HCT116 (cell line): ENCODE measurements around the gene KCNK10. TPM values are rescaled to one million over a fixed set of nuclear protein-coding genes. Genes with fewer than 3 reads are reported as not detected.

Experiments
- ATAC-seq: fragments of 200-7000 bp; cut with Tn5 transposase; 2 replicates; pipeline ENCODE4 v1.9.1; 2020; ENCODE audit warnings: mild to moderate bottlenecking, moderate library complexity
- BruUV-seq: library from RNA; stranded (reverse); fragments of 400-500 nt; replicated peaks from 2 replicates; lab custom pipeline; 2021; lab: Mats Ljungman, UMichigan
- CTCF ChIA-PET: fragments of 300-600 bp; sonication (Branson Sonifier 250); formaldehyde crosslinking; loops from one replicate; lab custom pipeline; 2021; ENCODE audit warnings: antibody characterized with exemption; lab: Charles Lee
- POLR2A ChIA-PET: fragments of 300-600, 350-600 bp; sonication (Branson Sonifier 250); formaldehyde crosslinking; loops from one replicate; lab custom pipeline; 2021; ENCODE audit warnings: antibody characterized with exemption; lab: Charles Lee
- RAD21 ChIA-PET, 2 experiments: fragments of 300-600 bp; sonication (Branson Sonifier 250); formaldehyde crosslinking; loops; one replicate each; lab custom pipeline; 2023; ENCODE audit warnings: low total read pairs in 2 of 2; ENCODE audit not compliant: uncharacterized antibody in 2 of 2, unreplicated experiment in 2 of 2, low non-redundant PET in 1 of 2; lab: Charles Lee
- DNase-seq: peaks from one replicate; pipeline ENCODE4 v3.0.0-alpha.2; 2010; ENCODE audit warnings: low read depth, low spot score
- H2AFZ ChIP-seq: fragments of 200-600 bp; shearing (Covaris generic), sonication (generic); 2 replicates; pipeline ENCODE4 v1.6.1; 2017; ENCODE audit warnings: low read depth, mixed run types, mixed read lengths, antibody characterized with exemption, low read length; ENCODE audit not compliant: poor library complexity, severe bottlenecking
- H3K27ac ChIP-seq: 2 replicates; pipeline ENCODE4 v1.5.1; 2012; ENCODE audit warnings: low read depth, low read length
- H3K27me3 ChIP-seq: fragments of 200-600 bp; sonication (generic); 2 replicates; pipeline ENCODE4 v1.6.1; 2016; ENCODE audit warnings: mixed run types, low read length, mixed read lengths; ENCODE audit not compliant: insufficient read depth
- H3K36me3 ChIP-seq, 2 experiments: fragments of 200-500 bp in 1 of 2; fragments of 200-600 bp in 1 of 2; sonication (Bioruptor generic) in 1 of 2; sonication (generic) in 1 of 2; 2 replicates each; pipeline versions ENCODE4 v1.5.1 to v1.6.1; 2014 to 2016; ENCODE audit warnings: low read length in 2 of 2, inconsistent platforms in 1 of 2, mixed read lengths in 1 of 2, mixed run types in 1 of 2; ENCODE audit not compliant: insufficient read depth in 2 of 2, control insufficient read depth in 1 of 2
- H3K4me1 ChIP-seq, 2 experiments: fragments of 200-600 bp in 1 of 2; sonication (generic) in 1 of 2; 2 replicates each; pipeline versions ENCODE4 v1.5.1 to v1.6.1; 2012 to 2017; ENCODE audit warnings: low read length in 2 of 2, inconsistent platforms in 1 of 2, mild to moderate bottlenecking in 1 of 2, mixed read lengths in 1 of 2, mixed run types in 1 of 2, moderate library complexity in 1 of 2; ENCODE audit not compliant: insufficient read depth in 2 of 2, control insufficient read depth in 1 of 2
- H3K4me2 ChIP-seq: fragments of 200-600 bp; sonication (generic); 2 replicates; pipeline ENCODE4 v1.6.1; 2017; ENCODE audit warnings: mixed run types, low read length, mixed read lengths
- H3K4me3 ChIP-seq, 2 experiments: fragments of 200-600 bp in 1 of 2; sonication (generic) in 1 of 2; replicated peaks in 1 of 2; 2 replicates each; pipeline ENCODE4 v1.5.1; 2011 to 2016; ENCODE audit warnings: low read length in 2 of 2, control low read depth in 1 of 2, low read depth in 1 of 2, mild to moderate bottlenecking in 1 of 2, mixed read lengths in 1 of 2, mixed run types in 1 of 2
- H3K79me2 ChIP-seq: fragments of 200-600 bp; sonication (generic); 2 replicates; pipeline ENCODE4 v1.6.1; 2017; ENCODE audit warnings: mild to moderate bottlenecking, mixed run types, low read length, moderate library complexity, mixed read lengths; ENCODE audit not compliant: insufficient read depth
- H3K9ac ChIP-seq: fragments of 200-600 bp; sonication (generic); 2 replicates; pipeline ENCODE4 v1.6.1; 2016; ENCODE audit warnings: low read length, mixed read lengths
- H3K9me2 ChIP-seq: fragments of 200-600 bp; sonication (generic), shearing (Covaris generic); 2 replicates; pipeline ENCODE4 v1.6.1; 2017; ENCODE audit warnings: mixed run types, mild to moderate bottlenecking, moderate library complexity; ENCODE audit not compliant: insufficient read depth
- H3K9me3 ChIP-seq, 2 experiments: fragments of 200-500 bp in 1 of 2; fragments of 200-600 bp in 1 of 2; sonication (Bioruptor generic) in 1 of 2; sonication (generic) in 1 of 2; 2 replicates each; pipeline ENCODE4 v1.6.1; 2014 to 2017; ENCODE audit warnings: low read length in 2 of 2, mixed read lengths in 2 of 2, inconsistent platforms in 1 of 2, low read depth in 1 of 2, mild to moderate bottlenecking in 1 of 2, mixed run types in 1 of 2, moderate library complexity in 1 of 2; ENCODE audit not compliant: control insufficient read depth in 1 of 2, insufficient read depth in 1 of 2
- H4K20me1 ChIP-seq: fragments of 200-600 bp; sonication (generic), shearing (Covaris generic); 2 replicates; pipeline ENCODE4 v1.6.1; 2017; ENCODE audit warnings: mixed run types, mild to moderate bottlenecking, moderate library complexity; ENCODE audit not compliant: insufficient read depth
- CBX3 ChIP-seq: IDR thresholded peaks from 2 replicates; pipeline ENCODE4 v1.6.1; 2012; ENCODE audit warnings: low read depth
- EGR1 ChIP-seq: IDR thresholded peaks from 2 replicates; pipeline ENCODE4 v1.6.1; 2012; ENCODE audit warnings: low read depth
- ELF1 ChIP-seq: IDR thresholded peaks from 2 replicates; pipeline ENCODE4 v1.6.1; 2012; ENCODE audit warnings: low read depth, borderline replicate concordance
- EZH2 ChIP-seq: fragments of 200-600 bp; sonication (generic); IDR thresholded peaks from 2 replicates; pipeline ENCODE4 v1.6.1; 2017; ENCODE audit warnings: antibody characterized with exemption, mixed run types
- EZH2phosphoT487 ChIP-seq: fragments of 200-600 bp; IDR thresholded peaks from 2 replicates; pipeline ENCODE4 v1.6.1; 2018; ENCODE audit warnings: antibody characterized with exemption, borderline replicate concordance
- FOSL1 ChIP-seq: IDR thresholded peaks from 2 replicates; pipeline ENCODE4 v1.6.1; 2012; ENCODE audit warnings: low read depth
- JUND ChIP-seq: IDR thresholded peaks from 2 replicates; pipeline ENCODE4 v1.6.1; 2012
- POLR2A ChIP-seq: IDR thresholded peaks from 2 replicates; pipeline ENCODE4 v1.7.0; 2011; ENCODE audit warnings: borderline replicate concordance; ENCODE audit not compliant: insufficient read depth, insufficient read length; ENCODE audit errors: extremely low read depth
- RAD21 ChIP-seq: IDR thresholded peaks from 2 replicates; pipeline ENCODE4 v1.6.1; 2012; ENCODE audit warnings: low read depth, mild to moderate bottlenecking
- SP1 ChIP-seq: IDR thresholded peaks from 2 replicates; pipeline ENCODE4 v1.6.1; 2012; ENCODE audit warnings: low read depth
- SRF ChIP-seq: IDR thresholded peaks from 2 replicates; pipeline ENCODE4 v1.6.1; 2012; ENCODE audit warnings: low read depth
- YY1 ChIP-seq: IDR thresholded peaks from 2 replicates; pipeline ENCODE4 v1.6.1; 2011; ENCODE audit warnings: low read length, low read depth, moderate library complexity, mild to moderate bottlenecking; ENCODE audit not compliant: insufficient replicate concordance; ENCODE audit errors: extremely low read depth
- ZFX ChIP-seq: fragments of 450-650 bp; IDR thresholded peaks from 2 replicates; pipeline ENCODE4 v1.6.1; 2017
- ZNF274 ChIP-seq: fragments of 200-500 bp; sonication (Bioruptor generic); IDR thresholded peaks from 2 replicates; pipeline ENCODE4 v1.6.1; 2014; ENCODE audit warnings: mild to moderate bottlenecking, low read depth, low read length, inconsistent platforms
- intact Hi-C: fragments of 100-400 bp; cut with micrococcal nuclease; formaldehyde crosslinking; loops from 2 replicates; pipeline ENCODE4 v1.10.0; 2022
- total RNA-seq: library from RNA; stranded (reverse); gene quantifications from one replicate; pipeline ENCODE4 v1.2.1, GENCODE V29; 2021; ENCODE audit not compliant: unreplicated experiment
- TF ChIP-seq, protein P1 (sequence below), 3 experiments: fragments of 200-600 bp in 1 of 3; sonication (generic) in 1 of 3; IDR thresholded peaks in 2 of 3; conservative IDR thresholded peaks in 1 of 3; 2 replicates each; pipeline ENCODE4 v1.5.1; 2012 to 2017; ENCODE audit warnings: low read depth in 2 of 3, low read length in 2 of 3, antibody characterized with exemption in 1 of 3, borderline replicate concordance in 1 of 3, control low read depth in 1 of 3, mild to moderate bottlenecking in 1 of 3, mixed read lengths in 1 of 3, mixed run types in 1 of 3, moderate library complexity in 1 of 3; ENCODE audit not compliant: insufficient read depth in 1 of 3
- TF ChIP-seq, protein P2 (sequence below): IDR thresholded peaks from 2 replicates; pipeline ENCODE4 v1.6.1; 2012
- TF ChIP-seq, protein P3 (sequence below): IDR thresholded peaks from 2 replicates; pipeline ENCODE4 v1.6.1; 2012; ENCODE audit warnings: low read depth
- TF ChIP-seq, protein P4 (sequence below): IDR thresholded peaks from 2 replicates; pipeline ENCODE4 v1.6.1; 2012
- TF ChIP-seq, protein P5 (sequence below): IDR thresholded peaks from 2 replicates; pipeline ENCODE4 v1.6.1; 2011; ENCODE audit warnings: mild to moderate bottlenecking, low read length, moderate library complexity; ENCODE audit not compliant: insufficient replicate concordance; ENCODE audit errors: extremely low read depth

Gene KCNK10
- total RNA-seq, 1 experiment from 2014 or later, result not detected

DNA sequence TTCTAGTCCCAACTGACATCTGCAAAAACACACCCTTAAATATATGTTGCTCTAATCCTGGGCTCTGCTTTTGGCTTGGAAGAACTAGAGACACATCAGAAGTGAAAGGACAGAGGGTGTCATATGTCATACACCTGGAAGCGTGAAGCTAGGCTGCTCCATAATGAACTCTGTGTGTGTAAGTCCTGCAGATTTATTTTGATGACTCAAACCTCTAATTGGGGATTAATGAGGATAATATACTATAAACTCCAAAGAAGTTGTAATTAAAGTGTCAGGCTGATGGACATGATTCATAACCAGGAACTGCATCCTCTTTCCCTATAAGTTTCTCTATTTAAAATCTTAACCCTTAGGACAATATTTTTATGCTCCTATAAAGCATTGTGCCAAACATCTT is 4.4 kb upstream of the KCNK10 start:
- H3K36me3 ChIP-seq, result no peaks in the 10 kb centered on the region
- no peaks in the 10 kb centered on the region for H3K9me3 ChIP-seq
- ChIA-PET POLR2A (no interaction called here), RAD21 (no interaction called here)
- H3K9me2 ChIP-seq, result no peaks in the 10 kb centered on the region
- H2AFZ ChIP-seq, result no peak overlapping the region
- H3K4me1 ChIP-seq, result no peaks in the 10 kb centered on the region
- H3K27ac ChIP-seq, result no peak overlapping the region
- H3K79me2 ChIP-seq, result no peaks in the 10 kb centered on the region
- TF ChIP-seq POLR2A (no peak), ZFX (no peak), JUND (no peak), EZH2 (no peak), YY1 (no peak), RAD21 (no peak), ZNF274 (no peak), CBX3 (no peak), FOSL1 (no peak), SRF (no peak), SP1 (no peak), EGR1 (no peak), EZH2phosphoT487 (no peak), ELF1 (no peak)
- TF ChIP-seq, protein P1, sequence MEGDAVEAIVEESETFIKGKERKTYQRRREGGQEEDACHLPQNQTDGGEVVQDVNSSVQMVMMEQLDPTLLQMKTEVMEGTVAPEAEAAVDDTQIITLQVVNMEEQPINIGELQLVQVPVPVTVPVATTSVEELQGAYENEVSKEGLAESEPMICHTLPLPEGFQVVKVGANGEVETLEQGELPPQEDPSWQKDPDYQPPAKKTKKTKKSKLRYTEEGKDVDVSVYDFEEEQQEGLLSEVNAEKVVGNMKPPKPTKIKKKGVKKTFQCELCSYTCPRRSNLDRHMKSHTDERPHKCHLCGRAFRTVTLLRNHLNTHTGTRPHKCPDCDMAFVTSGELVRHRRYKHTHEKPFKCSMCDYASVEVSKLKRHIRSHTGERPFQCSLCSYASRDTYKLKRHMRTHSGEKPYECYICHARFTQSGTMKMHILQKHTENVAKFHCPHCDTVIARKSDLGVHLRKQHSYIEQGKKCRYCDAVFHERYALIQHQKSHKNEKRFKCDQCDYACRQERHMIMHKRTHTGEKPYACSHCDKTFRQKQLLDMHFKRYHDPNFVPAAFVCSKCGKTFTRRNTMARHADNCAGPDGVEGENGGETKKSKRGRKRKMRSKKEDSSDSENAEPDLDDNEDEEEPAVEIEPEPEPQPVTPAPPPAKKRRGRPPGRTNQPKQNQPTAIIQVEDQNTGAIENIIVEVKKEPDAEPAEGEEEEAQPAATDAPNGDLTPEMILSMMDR (IDR thresholded peaks at IDR 0.05 in 2 of 3, conservative IDR thresholded peaks at IDR 0.05 in 1 of 3; ENCODE audit: borderline replicate concordance in 1 of 3, insufficient read depth in 1 of 3, low read depth in 2 of 3, low read length in 2 of 3), result no peak
- TF ChIP-seq, protein P2, sequence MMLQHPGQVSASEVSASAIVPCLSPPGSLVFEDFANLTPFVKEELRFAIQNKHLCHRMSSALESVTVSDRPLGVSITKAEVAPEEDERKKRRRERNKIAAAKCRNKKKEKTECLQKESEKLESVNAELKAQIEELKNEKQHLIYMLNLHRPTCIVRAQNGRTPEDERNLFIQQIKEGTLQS, result no peak
- TF ChIP-seq, protein P3, sequence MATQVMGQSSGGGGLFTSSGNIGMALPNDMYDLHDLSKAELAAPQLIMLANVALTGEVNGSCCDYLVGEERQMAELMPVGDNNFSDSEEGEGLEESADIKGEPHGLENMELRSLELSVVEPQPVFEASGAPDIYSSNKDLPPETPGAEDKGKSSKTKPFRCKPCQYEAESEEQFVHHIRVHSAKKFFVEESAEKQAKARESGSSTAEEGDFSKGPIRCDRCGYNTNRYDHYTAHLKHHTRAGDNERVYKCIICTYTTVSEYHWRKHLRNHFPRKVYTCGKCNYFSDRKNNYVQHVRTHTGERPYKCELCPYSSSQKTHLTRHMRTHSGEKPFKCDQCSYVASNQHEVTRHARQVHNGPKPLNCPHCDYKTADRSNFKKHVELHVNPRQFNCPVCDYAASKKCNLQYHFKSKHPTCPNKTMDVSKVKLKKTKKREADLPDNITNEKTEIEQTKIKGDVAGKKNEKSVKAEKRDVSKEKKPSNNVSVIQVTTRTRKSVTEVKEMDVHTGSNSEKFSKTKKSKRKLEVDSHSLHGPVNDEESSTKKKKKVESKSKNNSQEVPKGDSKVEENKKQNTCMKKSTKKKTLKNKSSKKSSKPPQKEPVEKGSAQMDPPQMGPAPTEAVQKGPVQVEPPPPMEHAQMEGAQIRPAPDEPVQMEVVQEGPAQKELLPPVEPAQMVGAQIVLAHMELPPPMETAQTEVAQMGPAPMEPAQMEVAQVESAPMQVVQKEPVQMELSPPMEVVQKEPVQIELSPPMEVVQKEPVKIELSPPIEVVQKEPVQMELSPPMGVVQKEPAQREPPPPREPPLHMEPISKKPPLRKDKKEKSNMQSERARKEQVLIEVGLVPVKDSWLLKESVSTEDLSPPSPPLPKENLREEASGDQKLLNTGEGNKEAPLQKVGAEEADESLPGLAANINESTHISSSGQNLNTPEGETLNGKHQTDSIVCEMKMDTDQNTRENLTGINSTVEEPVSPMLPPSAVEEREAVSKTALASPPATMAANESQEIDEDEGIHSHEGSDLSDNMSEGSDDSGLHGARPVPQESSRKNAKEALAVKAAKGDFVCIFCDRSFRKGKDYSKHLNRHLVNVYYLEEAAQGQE, result no peak
- TF ChIP-seq, protein P4, sequence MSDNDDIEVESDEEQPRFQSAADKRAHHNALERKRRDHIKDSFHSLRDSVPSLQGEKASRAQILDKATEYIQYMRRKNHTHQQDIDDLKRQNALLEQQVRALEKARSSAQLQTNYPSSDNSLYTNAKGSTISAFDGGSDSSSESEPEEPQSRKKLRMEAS, result no peak
- TF ChIP-seq, protein P5, sequence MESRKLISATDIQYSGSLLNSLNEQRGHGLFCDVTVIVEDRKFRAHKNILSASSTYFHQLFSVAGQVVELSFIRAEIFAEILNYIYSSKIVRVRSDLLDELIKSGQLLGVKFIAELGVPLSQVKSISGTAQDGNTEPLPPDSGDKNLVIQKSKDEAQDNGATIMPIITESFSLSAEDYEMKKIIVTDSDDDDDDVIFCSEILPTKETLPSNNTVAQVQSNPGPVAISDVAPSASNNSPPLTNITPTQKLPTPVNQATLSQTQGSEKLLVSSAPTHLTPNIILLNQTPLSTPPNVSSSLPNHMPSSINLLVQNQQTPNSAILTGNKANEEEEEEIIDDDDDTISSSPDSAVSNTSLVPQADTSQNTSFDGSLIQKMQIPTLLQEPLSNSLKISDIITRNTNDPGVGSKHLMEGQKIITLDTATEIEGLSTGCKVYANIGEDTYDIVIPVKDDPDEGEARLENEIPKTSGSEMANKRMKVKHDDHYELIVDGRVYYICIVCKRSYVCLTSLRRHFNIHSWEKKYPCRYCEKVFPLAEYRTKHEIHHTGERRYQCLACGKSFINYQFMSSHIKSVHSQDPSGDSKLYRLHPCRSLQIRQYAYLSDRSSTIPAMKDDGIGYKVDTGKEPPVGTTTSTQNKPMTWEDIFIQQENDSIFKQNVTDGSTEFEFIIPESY, result no peak
- TF ChIP-seq, all 23 proteins: peak for 0
- no peaks in the 10 kb centered on the region for H4K20me1 ChIP-seq
- no peak overlapping the region for H3K4me3 ChIP-seq
- BruUV-seq, result no TSS peak
- CTCF ChIA-PET, result no interaction called here
- DNase-seq (no peak), ATAC-seq (no peak)
- H3K27me3 ChIP-seq, result peaks cover 35% of the 10 kb centered on the region
- H3K9ac ChIP-seq, result no peak overlapping the region
- no peak overlapping the region for H3K4me2 ChIP-seq
- intact Hi-C loops, result no loop called here
